ENCODE data around the gene ADAMTS10.
A peak's percentile ranks its signal among the peaks of the same experiment; 100 is the strongest.
"Not testable (repeated sequence)": the region's sequence is repeated elsewhere in the genome, so short reads cannot be mapped to it uniquely, and the experiment has no call there.

Gene ADAMTS10

GRCh38 chr19:8626842-8627241 is 16.3 kb upstream of the ADAMTS10 start:
- no peak for DNase-seq (ENCODE audit: low read depth)

- not testable (repeated sequence) for DNase-seq (ENCODE audit: low read depth)
Measured at GRCh38 chr19:8622886-8623285, 12.4 kb upstream of the ADAMTS10 start.

GRCh38 chr19:8618751-8619150 is 8.2 kb upstream of the ADAMTS10 start:
- DNase-seq (ENCODE audit: low read depth): no peak

GRCh38 chr19:8617984-8618383 is 7.5 kb upstream of the ADAMTS10 start:
- DNase-seq (ENCODE audit: low read depth): no peak

- DNase-seq (ENCODE audit: low read depth): not testable (repeated sequence)
Measured at GRCh38 chr19:8617325-8617724, 6.8 kb upstream of the ADAMTS10 start.

GRCh38 chr19:8616861-8617260 is 6.3 kb upstream of the ADAMTS10 start:
- DNase-seq (ENCODE audit: low read depth): no peak

GRCh38 chr19:8615813-8616596 is 5.5 kb upstream of the ADAMTS10 start:
- DNase-seq (ENCODE audit: low read depth): peak; percentile 43

GRCh38 chr19:8615024-8615423 is 4.5 kb upstream of the ADAMTS10 start:
- DNase-seq (ENCODE audit: low read depth): no peak

- no peak for DNase-seq (ENCODE audit: low read depth)
Measured at GRCh38 chr19:8614455-8614854, 3.9 kb upstream of the ADAMTS10 start.

- DNase-seq (ENCODE audit: low read depth): no peak
Measured at GRCh38 chr19:8612807-8613171, 2.3 kb upstream of the ADAMTS10 start.

- no peak for DNase-seq (ENCODE audit: low read depth)
Measured at GRCh38 chr19:8611877-8612806, 1.6 kb upstream of the ADAMTS10 start.

- no peak for DNase-seq (ENCODE audit: low read depth)
Measured at GRCh38 chr19:8611391-8611876, 919 bp upstream of the ADAMTS10 start.

- no peak for DNase-seq (ENCODE audit: low read depth)
Measured at GRCh38 chr19:8610936-8611300, 403 bp upstream of the ADAMTS10 start.

- DNase-seq (ENCODE audit: low read depth): no peak
Measured at GRCh38 chr19:8609279-8610040, 1.1 kb downstream of the ADAMTS10 start.

- no peak for DNase-seq (ENCODE audit: low read depth)
Measured at GRCh38 chr19:8608941-8609278, 1.6 kb downstream of the ADAMTS10 start.

- DNase-seq (ENCODE audit: low read depth): no peak
Measured at GRCh38 chr19:8607386-8607785, 3.1 kb downstream of the ADAMTS10 start.

GRCh38 chr19:8605514-8605913 is 5.0 kb downstream of the ADAMTS10 start:
- no peak for DNase-seq (ENCODE audit: low read depth)

GRCh38 chr19:8601796-8602195 is 8.7 kb downstream of the ADAMTS10 start:
- DNase-seq (ENCODE audit: low read depth): no peak

GRCh38 chr19:8600816-8601215 is 9.7 kb downstream of the ADAMTS10 start:
- DNase-seq (ENCODE audit: low read depth): no peak

GRCh38 chr19:8600064-8600463 is 10.5 kb downstream of the ADAMTS10 start:
- no peak for DNase-seq (ENCODE audit: low read depth)

GRCh38 chr19:8596168-8596567 is 14.3 kb downstream of the ADAMTS10 start:
- no peak for DNase-seq (ENCODE audit: low read depth)

GRCh38 chr19:8595651-8596050 is 14.9 kb downstream of the ADAMTS10 start:
- no peak for DNase-seq (ENCODE audit: low read depth)

All from activated T-cell treated with anti-CD3 and anti-CD28 coated beads for 1 hour (primary cell).